Thyroid gland (tissue), 4 donors: ENCODE measurements around the gene WNT3A. TPM values are rescaled to one million over a fixed set of nuclear protein-coding genes. Genes with fewer than 3 reads are reported as not detected.
"Not testable (repeated sequence)": the region's sequence is repeated elsewhere in the genome, so short reads cannot be mapped to it uniquely, and the experiment has no call there.

Experiments used
- DNase-seq, 2 donors: peaks; one replicate each; pipeline ENCODE4 v3.0.0-alpha.2; 2019
- H3K27ac ChIP-seq, 3 donors: fragments of 200-600 bp; sonication (generic); 1 replicate in 2 of 3; 2 replicates in 1 of 3; pipeline ENCODE4 v1.5.1; 2016 to 2019; ENCODE audit warnings: mild to moderate bottlenecking in 1 of 3, moderate library complexity in 1 of 3
- H3K27me3 ChIP-seq: fragments of 200-600 bp; sonication (generic); one replicate; pipeline ENCODE4 v1.5.1; 2019
- H3K36me3 ChIP-seq, 2 donors: fragments of 200-600 bp; sonication (generic); one replicate each; pipeline ENCODE4 v1.5.1; 2016 to 2019
- H3K4me1 ChIP-seq, 2 donors: fragments of 200-600 bp; sonication (generic); one replicate each; pipeline ENCODE4 v1.5.1; 2017 to 2019
- H3K4me3 ChIP-seq, 3 donors: fragments of 200-600 bp; sonication (generic); replicated peaks in 1 of 3; 1 replicate in 2 of 3; 2 replicates in 1 of 3; pipeline ENCODE4 v1.5.1; 2016; ENCODE audit warnings: mild to moderate bottlenecking in 1 of 3
- H3K9me3 ChIP-seq: fragments of 200-600 bp; sonication (generic); one replicate; pipeline ENCODE4 v1.5.1; 2017
- CTCF ChIP-seq, 6 experiments: fragments of 200-600 bp in 3 of 6; fragments of 450-650 bp in 3 of 6; sonication (generic) in 3 of 6; IDR thresholded peaks; one replicate each; pipeline ENCODE4 v1.5.1; 2016 to 2019; ENCODE audit warnings: antibody characterized with exemption in 6 of 6, mild to moderate bottlenecking in 2 of 6, inconsistent platforms in 1 of 6, moderate library complexity in 1 of 6
- POLR2A ChIP-seq, 2 donors: fragments of 450-650 bp; IDR thresholded peaks; one replicate each; pipeline ENCODE4 v1.6.1; 2017; ENCODE audit warnings: antibody characterized with exemption in 2 of 2, mild to moderate bottlenecking in 2 of 2, moderate library complexity in 1 of 2
- WGBS, 2 donors: methylation state at CpG; one replicate each; pipeline ENCODE4 v1.1.5; 2017; 5-methylcytosine and 5-hydroxymethylcytosine counted together
- intact Hi-C: fragments of 100-400 bp; cut with DNase I; formaldehyde crosslinking; loops from one replicate; pipeline ENCODE4 v1.15.1; 2023
- total RNA-seq, 4 donors: library from RNA; depleted of rRNA; stranded (reverse); fragments of >200 nt; gene quantifications; one replicate each; pipeline ENCODE4 v1.2.3, GENCODE V29; 2016

Gene WNT3A, protein sequence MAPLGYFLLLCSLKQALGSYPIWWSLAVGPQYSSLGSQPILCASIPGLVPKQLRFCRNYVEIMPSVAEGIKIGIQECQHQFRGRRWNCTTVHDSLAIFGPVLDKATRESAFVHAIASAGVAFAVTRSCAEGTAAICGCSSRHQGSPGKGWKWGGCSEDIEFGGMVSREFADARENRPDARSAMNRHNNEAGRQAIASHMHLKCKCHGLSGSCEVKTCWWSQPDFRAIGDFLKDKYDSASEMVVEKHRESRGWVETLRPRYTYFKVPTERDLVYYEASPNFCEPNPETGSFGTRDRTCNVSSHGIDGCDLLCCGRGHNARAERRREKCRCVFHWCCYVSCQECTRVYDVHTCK
- total RNA-seq = not detected

DNA sequence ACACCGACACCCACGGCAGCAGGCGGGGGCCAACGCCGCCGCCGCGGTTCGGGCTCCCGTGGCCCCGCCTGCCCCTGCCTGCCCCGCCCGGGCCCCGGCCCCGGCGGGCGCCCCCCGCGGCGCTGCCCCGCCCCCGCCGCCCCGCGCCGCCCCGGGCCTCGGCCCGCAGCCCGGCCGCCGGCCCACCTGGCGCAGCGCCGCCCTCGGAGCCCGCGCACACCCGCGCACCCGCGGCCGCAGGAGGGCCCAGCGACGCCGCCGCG, at the start of gene WNT3A:
Gene WNT3A, plus strand, starts transcription at position 213 of the 263 bp plus-strand sequence. CDS start 131 bp downstream, outside the sequence.
- H3K4me1 ChIP-seq = peaks cover 0 to 4% of the 10 kb centered on the region in 2 donors
- peaks cover 19% of the 10 kb centered on the region for H3K27me3 ChIP-seq
- TF ChIP-seq CTCF (IDR thresholded peaks at IDR 0.05) = no peak
- TF ChIP-seq POLR2A (IDR thresholded peaks at IDR 0.05) = no peak
- intact Hi-C loops = no loop called here
- no peaks in the 10 kb centered on the region for H3K36me3 ChIP-seq
- H3K27ac ChIP-seq = no peak within 1 kb of the TSS
- H3K4me3 ChIP-seq = no peak within 1 kb of the TSS
- H3K9me3 ChIP-seq = no peaks in the 10 kb centered on the region
- no peak for DNase-seq
- no CpG with 5 or more reads among the region's 48 CpGs for WGBS, 2 donors

DNA sequence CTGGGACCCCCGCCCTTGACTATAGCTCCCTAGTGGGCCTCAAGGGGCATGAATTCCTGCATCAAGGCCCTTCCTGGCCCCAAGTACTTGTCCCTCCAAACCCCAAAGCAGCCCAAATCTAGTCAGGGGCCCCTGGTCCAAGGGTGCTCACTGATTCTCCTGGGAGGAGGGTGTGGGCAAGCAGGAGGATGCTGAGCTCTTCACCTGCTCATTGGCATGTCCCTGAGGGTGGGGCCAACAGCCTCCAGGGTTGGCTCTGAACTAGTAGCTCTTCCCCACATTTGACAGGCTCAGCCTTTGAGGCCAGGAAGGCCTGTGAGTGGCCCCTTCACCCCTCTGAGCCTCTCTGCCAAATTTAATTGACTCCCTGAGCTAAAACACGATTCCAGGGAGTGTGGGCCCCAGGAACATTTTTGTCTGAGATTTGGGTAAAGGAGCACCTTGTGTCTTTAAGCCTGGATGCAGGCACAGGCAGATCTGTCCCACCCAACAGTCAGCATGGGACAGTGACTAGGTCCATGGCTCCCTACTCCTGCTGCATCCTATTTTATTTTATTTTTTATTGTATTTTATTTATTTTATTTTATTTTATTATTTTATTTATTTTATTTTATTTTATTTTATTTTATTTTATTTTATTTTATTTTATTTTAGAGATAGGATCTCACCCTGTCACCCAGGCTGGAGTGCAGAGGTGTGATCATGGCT, 48.0 kb upstream of the WNT3A start:
- H3K9me3 ChIP-seq = no peaks in the 10 kb centered on the region
- 76 to 77% methylated on average over 2 of the region's 2 CpGs for WGBS, 2 donors
- H3K27ac ChIP-seq = no peak overlapping the region
- TF ChIP-seq POLR2A (IDR thresholded peaks at IDR 0.05) = no peak
- TF ChIP-seq CTCF (IDR thresholded peaks at IDR 0.05) = no peak
- no peaks in the 10 kb centered on the region for H3K4me1 ChIP-seq
- H3K4me3 ChIP-seq = no peak overlapping the region
- H3K36me3 ChIP-seq = no peaks in the 10 kb centered on the region
- H3K27me3 ChIP-seq = peaks cover 4% of the 10 kb centered on the region
- intact Hi-C loops = no loop called here
- DNase-seq = no peak

DNA sequence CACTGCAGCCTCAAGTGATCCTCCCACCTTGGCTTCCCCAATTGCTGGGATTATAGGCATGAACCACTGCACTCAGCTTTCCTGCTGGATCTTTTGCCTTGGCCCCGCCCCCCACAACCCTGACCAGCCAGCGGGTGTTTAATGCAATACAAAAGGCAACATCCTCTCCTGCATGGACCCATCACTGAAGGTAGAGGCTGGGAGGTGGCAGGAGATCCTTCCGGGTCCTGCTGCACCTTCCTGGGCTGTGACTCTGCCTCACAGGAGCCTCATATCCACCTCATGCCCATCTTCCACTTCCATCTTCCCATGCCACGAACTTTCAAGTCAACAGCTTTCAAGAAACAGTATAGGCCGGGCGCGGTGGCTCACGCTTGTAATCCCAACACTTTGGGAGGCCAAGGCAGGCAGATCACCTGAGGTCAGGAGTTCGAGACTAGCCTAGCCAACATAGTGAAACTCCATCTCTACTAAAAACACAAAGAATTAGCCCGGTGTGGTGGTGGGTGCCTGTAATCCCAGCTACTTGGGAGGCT, 47.4 kb upstream of the WNT3A start:
- Histone ChIP-seq H3K4me3 (no peak overlapping the region), H3K36me3 (no peaks in the 10 kb centered on the region), H3K9me3 (no peaks in the 10 kb centered on the region), H3K4me1 (no peaks in the 10 kb centered on the region), H3K27me3 (peaks cover 4% of the 10 kb centered on the region), H3K27ac (no peak overlapping the region)
- 91 to 92% methylated on average over 10 of the region's 10 CpGs for WGBS, 2 donors
- intact Hi-C loops = no loop called here
- no peak for DNase-seq
- no peak for TF ChIP-seq CTCF (IDR thresholded peaks at IDR 0.05)
- no peak for TF ChIP-seq POLR2A (IDR thresholded peaks at IDR 0.05)

- intact Hi-C loops = no loop called here
These were observed 44.9 kb upstream of the WNT3A start for GRCh38 chr1:227961651-227962466.

GRCh38 chr1:227966733-227967132, 40.1 kb upstream of the WNT3A start:
- intact Hi-C loops, DNase-seq: not testable (repeated sequence)
- WGBS, 2 donors = 88 to 90% methylated on average over 2 of the region's 2 CpGs

More at GRCh38 chr1:227961651-227962466, 44.9 kb upstream of the WNT3A start:
- DNase-seq = no peak
- no peak overlapping the region for H3K4me3 ChIP-seq
- 55 to 60% methylated on average over 4 of the region's 4 CpGs for WGBS, 2 donors
- no peaks in the 10 kb centered on the region for H3K36me3 ChIP-seq
- H3K9me3 ChIP-seq = no peaks in the 10 kb centered on the region
- TF ChIP-seq POLR2A (IDR thresholded peaks at IDR 0.05) (no peak), CTCF (IDR thresholded peaks at IDR 0.05) (no peak)
- no peak overlapping the region for H3K27ac ChIP-seq
- no peaks in the 10 kb centered on the region for H3K4me1 ChIP-seq
- no peaks in the 10 kb centered on the region for H3K27me3 ChIP-seq

More at GRCh38 chr1:227966733-227967132, 40.1 kb upstream of the WNT3A start:
- H3K27me3 ChIP-seq, H3K4me1 ChIP-seq, H3K4me3 ChIP-seq, H3K36me3 ChIP-seq, H3K27ac ChIP-seq, H3K9me3 ChIP-seq: not testable (repeated sequence)
